ENCODE data around the gene STAM.

DNA sequence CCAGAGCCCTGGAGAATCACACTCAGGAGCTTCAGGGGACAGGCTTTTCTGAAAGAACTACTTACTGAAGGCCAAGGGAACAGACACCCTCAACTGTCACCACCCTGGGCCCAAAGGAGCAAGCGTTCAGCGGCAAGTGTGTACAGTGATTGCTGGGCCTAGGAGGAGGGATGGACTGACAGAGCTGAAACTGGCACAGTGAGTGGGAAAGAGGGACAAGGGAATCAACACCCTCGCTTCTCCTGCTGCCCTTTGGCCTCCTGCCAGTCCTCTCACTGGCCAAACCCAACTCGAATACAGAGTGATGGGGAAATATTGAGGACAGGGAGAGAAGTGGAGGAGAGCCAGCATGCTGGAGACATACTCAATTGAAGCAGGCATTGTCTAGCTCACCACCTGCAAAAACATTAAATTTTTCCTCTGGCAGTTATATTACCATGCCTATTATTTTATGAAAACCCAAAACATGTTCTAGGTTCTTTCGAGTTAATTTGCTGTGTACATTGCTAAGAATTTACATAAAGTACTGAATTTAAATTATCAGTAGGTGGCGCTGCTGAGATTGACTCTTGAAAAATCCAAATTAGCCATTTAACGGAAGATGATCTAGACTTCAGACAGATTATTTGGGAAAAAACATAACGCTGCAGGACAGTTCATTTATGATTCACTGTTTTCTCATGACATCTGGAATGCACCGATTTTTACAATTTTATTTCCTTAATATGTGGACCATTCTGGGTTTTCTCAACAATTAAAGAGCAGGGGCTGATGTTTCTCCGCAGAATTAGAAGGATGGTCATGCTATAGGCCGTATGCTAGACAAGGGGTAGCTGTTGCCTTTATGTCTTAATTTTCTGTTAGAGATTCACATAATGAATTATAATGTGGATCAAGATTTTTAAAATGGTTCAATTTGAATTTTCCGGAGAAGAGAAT, 93.3 kb downstream of the STAM start:
- TF ChIP-seq, protein P1, sequence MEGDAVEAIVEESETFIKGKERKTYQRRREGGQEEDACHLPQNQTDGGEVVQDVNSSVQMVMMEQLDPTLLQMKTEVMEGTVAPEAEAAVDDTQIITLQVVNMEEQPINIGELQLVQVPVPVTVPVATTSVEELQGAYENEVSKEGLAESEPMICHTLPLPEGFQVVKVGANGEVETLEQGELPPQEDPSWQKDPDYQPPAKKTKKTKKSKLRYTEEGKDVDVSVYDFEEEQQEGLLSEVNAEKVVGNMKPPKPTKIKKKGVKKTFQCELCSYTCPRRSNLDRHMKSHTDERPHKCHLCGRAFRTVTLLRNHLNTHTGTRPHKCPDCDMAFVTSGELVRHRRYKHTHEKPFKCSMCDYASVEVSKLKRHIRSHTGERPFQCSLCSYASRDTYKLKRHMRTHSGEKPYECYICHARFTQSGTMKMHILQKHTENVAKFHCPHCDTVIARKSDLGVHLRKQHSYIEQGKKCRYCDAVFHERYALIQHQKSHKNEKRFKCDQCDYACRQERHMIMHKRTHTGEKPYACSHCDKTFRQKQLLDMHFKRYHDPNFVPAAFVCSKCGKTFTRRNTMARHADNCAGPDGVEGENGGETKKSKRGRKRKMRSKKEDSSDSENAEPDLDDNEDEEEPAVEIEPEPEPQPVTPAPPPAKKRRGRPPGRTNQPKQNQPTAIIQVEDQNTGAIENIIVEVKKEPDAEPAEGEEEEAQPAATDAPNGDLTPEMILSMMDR (IDR thresholded peaks at IDR 0.05): peak; percentile 41 to 54 (median 44)
- TF ChIP-seq POLR2A (IDR thresholded peaks at IDR 0.05): no peak
